A549 (cell line): ENCODE data around the gene STARD9.

Experiments
- HOXB13 ChIP-seq: fragments of 250-450 bp; sonication (Bioruptor Pico); IDR thresholded peaks from 2 replicates; pipeline ENCODE4 v1.5.0; 2020; ENCODE audit warnings: low read depth, mild to moderate bottlenecking, moderate library complexity
- NFE2L2 ChIP-seq: fragments of 150-350 bp; conservative IDR thresholded peaks from 2 replicates; pipeline ENCODE4 v1.6.1; 2014; ENCODE audit warnings: low read length
- RCOR1 ChIP-seq: fragments of 150-350 bp; IDR thresholded peaks from 2 replicates; pipeline ENCODE4 v1.6.1; 2014; ENCODE audit warnings: antibody characterized with exemption, low read length, low read depth
- TF ChIP-seq, protein P1 (sequence below): fragments of >200 bp; sonication (Bioruptor Twin); formaldehyde crosslinking; IDR thresholded peaks from 3 replicates; pipeline ENCODE4 v1.5.1; 2016

DNA sequence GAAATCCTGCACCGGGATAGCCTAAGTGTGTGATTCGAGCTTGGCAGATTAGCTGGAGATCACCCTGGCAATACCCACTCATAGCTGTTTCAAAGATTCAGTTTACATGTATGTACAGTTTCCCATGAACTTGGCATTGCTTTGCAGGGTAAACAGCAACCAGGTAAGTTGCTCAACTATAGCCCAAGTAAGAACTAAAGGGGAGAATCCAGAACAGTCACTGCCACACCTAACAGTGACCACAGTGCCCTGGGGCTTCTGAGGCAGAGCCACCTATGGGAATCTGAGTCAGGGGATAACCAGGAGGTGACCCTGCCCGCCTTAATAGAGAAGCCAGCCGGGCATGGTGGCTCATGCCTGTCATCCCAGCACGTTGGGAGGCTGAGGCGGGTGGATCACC is 145.6 kb downstream of the STARD9 start:
- TF ChIP-seq, protein P1, sequence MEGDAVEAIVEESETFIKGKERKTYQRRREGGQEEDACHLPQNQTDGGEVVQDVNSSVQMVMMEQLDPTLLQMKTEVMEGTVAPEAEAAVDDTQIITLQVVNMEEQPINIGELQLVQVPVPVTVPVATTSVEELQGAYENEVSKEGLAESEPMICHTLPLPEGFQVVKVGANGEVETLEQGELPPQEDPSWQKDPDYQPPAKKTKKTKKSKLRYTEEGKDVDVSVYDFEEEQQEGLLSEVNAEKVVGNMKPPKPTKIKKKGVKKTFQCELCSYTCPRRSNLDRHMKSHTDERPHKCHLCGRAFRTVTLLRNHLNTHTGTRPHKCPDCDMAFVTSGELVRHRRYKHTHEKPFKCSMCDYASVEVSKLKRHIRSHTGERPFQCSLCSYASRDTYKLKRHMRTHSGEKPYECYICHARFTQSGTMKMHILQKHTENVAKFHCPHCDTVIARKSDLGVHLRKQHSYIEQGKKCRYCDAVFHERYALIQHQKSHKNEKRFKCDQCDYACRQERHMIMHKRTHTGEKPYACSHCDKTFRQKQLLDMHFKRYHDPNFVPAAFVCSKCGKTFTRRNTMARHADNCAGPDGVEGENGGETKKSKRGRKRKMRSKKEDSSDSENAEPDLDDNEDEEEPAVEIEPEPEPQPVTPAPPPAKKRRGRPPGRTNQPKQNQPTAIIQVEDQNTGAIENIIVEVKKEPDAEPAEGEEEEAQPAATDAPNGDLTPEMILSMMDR = no peak
- TF ChIP-seq RCOR1 (no peak), HOXB13 (CRISPR knock-in tag) (no peak), NFE2L2 (no peak)
